Ovary (tissue), 9 donors: ENCODE data around the gene ATP6V0A4. TPM values are rescaled to one million over a fixed set of nuclear protein-coding genes. Genes with fewer than 3 reads are reported as not detected.
"Not testable (repeated sequence)": the region's sequence is repeated elsewhere in the genome, so short reads cannot be mapped to it uniquely, and the experiment has no call there.

Experiments
- DNase-seq, 5 donors: peaks; one replicate each; pipeline ENCODE4 v3.0.0-alpha.2; 2019 to 2020
- H3K27ac ChIP-seq, 2 donors: fragments of 200-600 bp; one replicate each; pipeline versions ENCODE4 v1.5.1 to v1.8.0; 2019 to 2022
- H3K27me3 ChIP-seq: fragments of 200-600 bp; one replicate; pipeline ENCODE4 v1.8.0; 2022
- H3K36me3 ChIP-seq: fragments of 200-600 bp; sonication (generic); one replicate; pipeline ENCODE4 v1.5.1; 2019
- H3K4me1 ChIP-seq: one replicate; pipeline ENCODE4 v1.8.1; 2013; ENCODE audit warnings: mild to moderate bottlenecking, moderate library complexity; ENCODE audit not compliant: insufficient read depth
- H3K4me3 ChIP-seq: fragments of 200-600 bp; sonication (generic); one replicate; pipeline ENCODE4 v1.5.1; 2017
- H3K9me3 ChIP-seq, 2 donors: fragments of 200-600 bp in 1 of 2; sonication (generic) in 1 of 2; one replicate each; pipeline versions ENCODE4 v1.5.1 to v1.8.1; 2013 to 2019; ENCODE audit warnings: mild to moderate bottlenecking in 1 of 2, moderate library complexity in 1 of 2
- CTCF ChIP-seq, 3 donors: fragments of 450-650 bp in 2 of 3; fragments of 200-600 bp in 1 of 3; IDR thresholded peaks; one replicate each; pipeline versions ENCODE4 v1.5.1 to v1.8.0; 2016 to 2022; ENCODE audit warnings: antibody characterized with exemption in 3 of 3, mild to moderate bottlenecking in 1 of 3
- EP300 ChIP-seq: sonication (generic); formaldehyde crosslinking; IDR thresholded peaks from one replicate; pipeline ENCODE4 v1.6.1; 2017; ENCODE audit warnings: antibody characterized with exemption
- POLR2A ChIP-seq: fragments of 450-650 bp; IDR thresholded peaks from one replicate; pipeline ENCODE4 v1.6.1; 2017; ENCODE audit warnings: antibody characterized with exemption, mild to moderate bottlenecking, moderate library complexity
- WGBS, 3 donors: extraction: QIAGEN DNeasy Blood & Tissue Kit in 1 of 3; methylation state at CpG; one replicate each; pipeline versions ENCODE4 v1.1.5 to v1.1.7; 2013 to 2017; 5-methylcytosine and 5-hydroxymethylcytosine counted together
- intact Hi-C, 4 donors: fragments of 100-400 bp; cut with DNase I; formaldehyde crosslinking; loops; one replicate each; pipeline versions ENCODE4 v1.11.0 to v1.15.1; 2022 to 2023
- polyA plus RNA-seq, 2 donors: library from polyadenylated mRNA; stranded (reverse); fragments of 200-250 nt in 1 of 2; fragments of 350-450 nt in 1 of 2; fragmentation: Illumina TruSeq in 1 of 2; extraction: RNeasy Lipid Tissue Mini Kit (QIAGEN cat#74804) in 1 of 2; gene quantifications; one replicate each; pipeline ENCODE4 v1.2.3, GENCODE V29; 2013 to 2014
- total RNA-seq, 7 donors: library from RNA; depleted of rRNA in 2 of 7; stranded (reverse); fragments of >200 nt in 2 of 7; fragmentation: NEBNext Ultra II Directional in 3 of 7; extraction: Animal tissue kit (Norgen Biotek cat#: 25700) in 3 of 7; gene quantifications; one replicate each; pipeline versions ENCODE4 v1.1.0 to v1.2.4, GENCODE V29; 2016 to 2023
- donor health status: DM: no; HTN: no; CAD: no; lungs with moderate emphysema.
- donor health status: DM: no; HTN: no; CAD: no.
- donor health status: Bipolar disorder and iron deficiency.
- donor health status: DM: yes; HTN: yes; CAD: no.
- donor health status: DM: no; HTN: no; CAD: no.
- donor health status: DM: yes; HTN: yes; CAD: no.

ATP6V0A4 gene
- total and polyA plus RNA-seq, 9 donors, result 1.7 TPM; not detected in 8

GRCh38 chr7:138802706-138803105 is 4.7 kb upstream of the ATP6V0A4 start:
- no peaks in the 10 kb centered on the region for H3K9me3 ChIP-seq
- H3K27me3 ChIP-seq, result no peaks in the 10 kb centered on the region
- H3K36me3 ChIP-seq, result no peaks in the 10 kb centered on the region
- H3K27ac ChIP-seq, result no peak overlapping the region
- H3K4me3 ChIP-seq, result no peak overlapping the region
- no peaks in the 10 kb centered on the region for H3K4me1 ChIP-seq
- intact Hi-C loops, result no loop called here
- DNase-seq, result no peak
- 92 to 95% (median 94%) methylated on average over 18 of the region's 18 CpGs for WGBS, 3 donors
- TF ChIP-seq EP300, result no peak
- no peak for TF ChIP-seq POLR2A
- no peak for TF ChIP-seq CTCF (IDR thresholded peaks at IDR 0.05)

- Histone ChIP-seq H3K27me3 (no peaks in the 10 kb centered on the region), H3K27ac (no peak overlapping the region), H3K4me1 (no peaks in the 10 kb centered on the region), H3K9me3 (no peaks in the 10 kb centered on the region), H3K4me3 (no peak overlapping the region), H3K36me3 (no peaks in the 10 kb centered on the region)
- 50 to 83% (median 68%) methylated on average over 3 of the region's 3 CpGs for WGBS, 3 donors
- TF ChIP-seq EP300 (no peak), POLR2A (no peak)
- intact Hi-C loops, result no loop called here
- peak in 1 of 5 donors; percentile 27 for DNase-seq
Measured at GRCh38 chr7:138801256-138801655, 3.3 kb upstream of the ATP6V0A4 start.

- no peak for TF ChIP-seq CTCF (IDR thresholded peaks at IDR 0.05)
- no peak for TF ChIP-seq POLR2A
- no peak for TF ChIP-seq EP300
- H3K36me3 ChIP-seq, result no peaks in the 10 kb centered on the region
- no peak for DNase-seq
- H3K27me3 ChIP-seq, result no peaks in the 10 kb centered on the region
- H3K4me3 ChIP-seq, result no peak overlapping the region
- intact Hi-C loops, result no loop called here
- no peaks in the 10 kb centered on the region for H3K9me3 ChIP-seq
- WGBS, 3 donors, result 16 to 25% (median 24%) methylated on average over 7 of the region's 7 CpGs
- no peak overlapping the region for H3K27ac ChIP-seq
- no peaks in the 10 kb centered on the region for H3K4me1 ChIP-seq
Measured at GRCh38 chr7:138799336-138800000, 1.5 kb upstream of the ATP6V0A4 start.

GRCh38 chr7:138798836-138799235 is 840 bp upstream of the ATP6V0A4 start:
- Histone ChIP-seq H3K4me1 (no peaks in the 10 kb centered on the region), H3K36me3 (no peaks in the 10 kb centered on the region), H3K4me3 (no peak overlapping the region), H3K9me3 (no peaks in the 10 kb centered on the region), H3K27me3 (no peaks in the 10 kb centered on the region), H3K27ac (no peak overlapping the region)
- no peak for DNase-seq
- intact Hi-C loops, result no loop called here
- no peak for TF ChIP-seq EP300
- TF ChIP-seq CTCF (IDR thresholded peaks at IDR 0.05), result no peak
- no peak for TF ChIP-seq POLR2A
- 62 to 68% (median 63%) methylated on average over 5 of the region's 5 CpGs for whole genome bisulfite sequencing, 3 donors

GRCh38 chr7:138797046-138797445 is 950 bp downstream of the ATP6V0A4 start:
- H3K27me3 ChIP-seq, H3K9me3 ChIP-seq, H3K4me3 ChIP-seq, H3K27ac ChIP-seq, intact Hi-C loops, H3K36me3 ChIP-seq, DNase-seq, H3K4me1 ChIP-seq: not testable (repeated sequence)
- WGBS, 3 donors, result 52 to 87% (median 74%) methylated on average over 4 of the region's 4 CpGs
